Measurements from ENCODE around the gene ZMYM4.
"Not testable (repeated sequence)": the region's sequence is repeated elsewhere in the genome, so short reads cannot be mapped to it uniquely, and the experiment has no call there.

The ZMYM4 gene

DNA sequence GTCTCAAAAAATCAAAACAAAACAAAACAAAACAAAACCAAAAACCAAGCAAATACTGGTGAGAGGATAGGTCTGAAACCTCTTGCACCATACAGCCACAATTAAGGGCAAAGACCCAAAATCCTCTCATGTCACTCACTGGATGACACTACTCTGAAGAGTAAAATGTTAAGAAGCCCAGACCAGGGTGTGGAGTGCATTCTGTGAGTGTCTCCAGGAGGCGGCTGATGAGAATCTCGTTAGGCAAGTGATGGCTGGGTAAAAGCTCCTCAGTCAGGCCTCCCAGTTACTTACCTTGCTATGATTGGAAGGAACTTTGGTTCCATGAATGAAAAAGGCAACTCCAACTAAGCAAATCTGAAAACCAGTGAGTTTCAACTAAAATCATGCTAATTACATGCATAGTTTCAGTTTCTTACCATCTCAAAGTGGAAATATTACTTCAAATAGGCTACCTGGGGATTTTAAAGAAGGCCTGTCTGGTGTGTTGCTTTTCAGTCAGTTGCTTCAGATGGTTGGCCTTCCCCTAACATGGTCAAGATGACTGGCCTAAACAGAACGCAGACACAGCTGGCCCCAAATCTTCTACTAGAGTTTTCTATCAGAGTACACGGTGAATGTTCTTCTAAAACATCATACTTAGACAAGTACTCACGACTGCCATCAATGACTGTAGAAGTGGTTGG lies 193.6 kb downstream of the ZMYM4 start:
- no peak for DNase-seq

GRCh38 chr1:35463232-35463631 lies 194.7 kb downstream of the ZMYM4 start:
- no peak for DNase-seq

GRCh38 chr1:35463749-35464148 lies 195.2 kb downstream of the ZMYM4 start:
- DNase-seq = not testable (repeated sequence)

GRCh38 chr1:35466120-35466519 lies 197.6 kb downstream of the ZMYM4 start:
- no peak for DNase-seq

GRCh38 chr1:35470977-35471613 lies 202.6 kb downstream of the ZMYM4 start:
- no peak for DNase-seq

All from SIG-M5 (cell line).